ENCODE data around the gene GFM1.

GFM1 gene

GRCh38 chr3:158728061-158728377, 83.7 kb downstream of the GFM1 start:
- DNase-seq, result no peak

- no peak for DNase-seq
Measured at GRCh38 chr3:158728851-158729250, 84.5 kb downstream of the GFM1 start.

- no peak for DNase-seq
Measured at GRCh38 chr3:158731486-158731885, 87.2 kb downstream of the GFM1 start.

GRCh38 chr3:158731938-158732855, 87.9 kb downstream of the GFM1 start, which contains the start of gene RARRES1:
Gene RARRES1 (minus strand): TSS chr3:158732457. CDS start chr3:158732415, 42 bp downstream.
- DNase-seq, result peak; percentile 12 to 33

- DNase-seq, result no peak
Measured at GRCh38 chr3:158732856-158733200, 88.5 kb downstream of the GFM1 start.

GRCh38 chr3:158733656-158734055, 89.3 kb downstream of the GFM1 start:
- no peak for DNase-seq

GRCh38 chr3:158735296-158736033, 91.1 kb downstream of the GFM1 start:
- no peak for DNase-seq

GRCh38 chr3:158737410-158737809, 93.1 kb downstream of the GFM1 start:
- no peak for DNase-seq

- no peak for DNase-seq
Measured at GRCh38 chr3:158737976-158738615, 93.8 kb downstream of the GFM1 start.

GRCh38 chr3:158738653-158739052, 94.3 kb downstream of the GFM1 start:
- no peak for DNase-seq

GRCh38 chr3:158739078-158739477, 94.8 kb downstream of the GFM1 start:
- DNase-seq, result no peak

GRCh38 chr3:158739661-158740060, 95.3 kb downstream of the GFM1 start:
- DNase-seq, result no peak

Data from CD4-positive, alpha-beta T cell treated with Interleukin-1 beta for 1 hour (primary cell).